ACC112 (cell line): ENCODE measurements around the gene FKBP3.
A peak's percentile ranks its signal among the peaks of the same experiment; 100 is the strongest.
"Not testable (repeated sequence)": the region's sequence is repeated elsewhere in the genome, so short reads cannot be mapped to it uniquely, and the experiment has no call there.

Experiments
- H2AFZ ChIP-seq: fragments of 200-600 bp; sonication (generic); one replicate; pipeline ENCODE4 v1.6.0; 2017; ENCODE audit warnings: antibody characterized with exemption, low read length; ENCODE audit not compliant: unreplicated experiment
- H3K27ac ChIP-seq: fragments of 200-600 bp; sonication (generic); 2 replicates; pipeline ENCODE4 v1.5.1; 2014; ENCODE audit warnings: low read depth, mild to moderate bottlenecking, antibody characterized with exemption, low read length, moderate library complexity
- H3K27me3 ChIP-seq: fragments of 200-600 bp; sonication (generic); 2 replicates; pipeline ENCODE4 v1.6.1; 2014; ENCODE audit warnings: mild to moderate bottlenecking, antibody characterized with exemption, low read length, moderate library complexity, mixed read lengths; ENCODE audit not compliant: insufficient read depth
- H3K36me3 ChIP-seq: fragments of 200-600 bp; sonication (generic); 2 replicates; pipeline ENCODE4 v1.6.1; 2016; ENCODE audit warnings: mild to moderate bottlenecking, antibody characterized with exemption, low read length, moderate library complexity, mixed read lengths; ENCODE audit not compliant: insufficient read depth
- H3K4me1 ChIP-seq: fragments of 200-600 bp; sonication (generic); one replicate; pipeline ENCODE4 v1.6.1; 2016; ENCODE audit warnings: low read length, mixed read lengths; ENCODE audit not compliant: insufficient read depth, unreplicated experiment, control insufficient read depth
- H3K4me3 ChIP-seq: fragments of 200-600 bp; sonication (generic); 2 replicates; pipeline ENCODE4 v1.5.1; 2014; ENCODE audit warnings: mild to moderate bottlenecking, low read depth, low read length
- H3K79me2 ChIP-seq: fragments of 200-600 bp; sonication (generic); one replicate; pipeline ENCODE4 v1.6.0; 2016; ENCODE audit warnings: low read length; ENCODE audit not compliant: control insufficient read depth, unreplicated experiment, insufficient read depth

The FKBP3 gene

DNA sequence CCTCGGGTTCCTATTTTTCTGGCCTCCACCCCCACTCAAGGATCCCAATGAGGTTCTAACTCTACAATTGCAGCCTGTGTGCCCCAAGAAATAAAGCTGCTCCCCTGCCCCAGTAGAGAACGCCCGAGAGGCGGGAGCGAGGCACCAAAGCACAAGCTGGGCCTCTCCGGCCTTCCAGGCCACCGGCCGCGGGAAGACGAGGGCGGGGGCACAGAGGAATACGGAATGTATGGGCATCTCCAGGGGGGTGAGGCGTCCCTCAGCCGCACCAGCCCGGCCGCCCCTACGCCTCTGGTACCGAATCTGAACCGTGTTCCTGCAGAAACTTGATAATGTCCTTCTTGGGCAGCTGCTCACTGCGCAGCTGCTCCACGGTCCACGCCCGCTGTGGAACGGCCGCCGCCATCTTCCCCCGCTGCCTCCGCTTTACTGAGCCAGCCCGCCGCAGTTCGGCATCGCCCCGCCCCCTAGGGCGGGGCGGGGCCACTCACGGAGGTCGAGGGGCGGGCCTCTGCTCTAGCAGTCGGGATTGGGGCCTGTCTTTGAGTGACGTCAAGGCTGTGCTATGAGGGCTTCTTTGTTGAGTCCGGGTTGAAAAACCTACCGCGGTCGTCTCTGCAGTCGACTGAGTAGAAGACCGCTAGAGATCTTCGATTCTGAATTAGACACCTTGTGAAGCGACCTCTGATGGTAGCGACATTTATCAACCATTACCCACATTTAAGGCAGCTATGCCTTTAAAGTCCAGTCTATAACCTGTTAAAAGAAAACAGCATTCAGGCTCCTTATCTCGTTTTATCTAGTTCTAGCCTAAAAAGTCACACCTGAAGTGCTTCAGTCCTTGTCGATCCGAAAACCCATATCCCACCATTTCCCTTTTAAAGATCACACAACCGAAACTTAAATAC is at the start of gene FKBP3:
Gene FKBP3 (minus strand): TSS at position 431 of the 908 bp plus-strand sequence. CDS start 25 bp downstream, at position 406.
- H3K4me1 ChIP-seq = peaks cover 21% of the 10 kb centered on the region
- peak within 1 kb of the TSS; percentile 96 for H2AFZ ChIP-seq
- peak within 1 kb of the TSS; percentile 92 for H3K4me3 ChIP-seq
- H3K27me3 ChIP-seq = no peaks in the 10 kb centered on the region
- H3K79me2 ChIP-seq = peaks cover 64% of the 10 kb centered on the region
- H3K36me3 ChIP-seq = no peaks in the 10 kb centered on the region; the same call in 1 of the 2 replicates
- H3K27ac ChIP-seq = peak within 1 kb of the TSS; percentile 66

DNA sequence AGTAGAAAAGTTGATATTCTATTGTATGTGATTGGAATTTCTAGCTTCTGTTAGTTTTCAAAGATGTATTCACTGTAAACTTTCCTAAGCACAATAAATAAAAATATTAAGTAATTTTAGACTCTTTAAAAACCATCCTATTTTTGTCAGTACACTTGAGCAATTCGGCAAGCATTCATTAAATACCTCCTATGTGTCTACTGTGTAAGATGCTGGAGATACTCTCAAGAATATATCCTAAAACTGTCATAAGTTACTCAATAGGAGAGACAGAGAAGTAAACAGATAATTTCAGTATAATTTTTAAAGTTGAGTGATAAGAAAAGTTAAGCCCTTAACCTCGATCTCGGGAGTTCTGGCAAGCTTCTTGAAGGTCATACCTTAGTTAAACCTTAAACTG is 47.5 kb upstream of the FKBP3 start:
- Histone ChIP-seq H3K4me3 (no peak overlapping the region), H3K36me3 (peaks cover 6% of the 10 kb centered on the region; the same call in 1 of the 2 replicates), H3K27me3 (no peaks in the 10 kb centered on the region), H2AFZ (no peak overlapping the region), H3K4me1 (peaks cover 29% of the 10 kb centered on the region), H3K27ac (peak overlapping the region; percentile 69; the same call in 1 of the 2 replicates), H3K79me2 (no peaks in the 10 kb centered on the region)

- Histone ChIP-seq H3K27me3 (no peaks in the 10 kb centered on the region), H3K27ac (peak overlapping the region; percentile 69), H3K79me2 (no peaks in the 10 kb centered on the region), H2AFZ (no peak overlapping the region), H3K36me3 (peaks cover 5% of the 10 kb centered on the region; the same call in 1 of the 2 replicates), H3K4me1 (peaks cover 34% of the 10 kb centered on the region), H3K4me3 (0 out of 2 replicates have a peak overlapping the region, but pooled peaks have one; percentile 9)
These were observed 47.0 kb upstream of the FKBP3 start for GRCh38 chr14:45181329-45181728.

GRCh38 chr14:45177076-45177475 is 42.8 kb upstream of the FKBP3 start:
- Histone ChIP-seq H3K4me3 (no peak overlapping the region), H2AFZ (no peak overlapping the region), H3K79me2 (no peaks in the 10 kb centered on the region), H3K27me3 (no peaks in the 10 kb centered on the region), H3K27ac (peak overlapping the region; percentile 72), H3K36me3 (no peaks in the 10 kb centered on the region), H3K4me1 (peaks cover 32% of the 10 kb centered on the region)

DNA sequence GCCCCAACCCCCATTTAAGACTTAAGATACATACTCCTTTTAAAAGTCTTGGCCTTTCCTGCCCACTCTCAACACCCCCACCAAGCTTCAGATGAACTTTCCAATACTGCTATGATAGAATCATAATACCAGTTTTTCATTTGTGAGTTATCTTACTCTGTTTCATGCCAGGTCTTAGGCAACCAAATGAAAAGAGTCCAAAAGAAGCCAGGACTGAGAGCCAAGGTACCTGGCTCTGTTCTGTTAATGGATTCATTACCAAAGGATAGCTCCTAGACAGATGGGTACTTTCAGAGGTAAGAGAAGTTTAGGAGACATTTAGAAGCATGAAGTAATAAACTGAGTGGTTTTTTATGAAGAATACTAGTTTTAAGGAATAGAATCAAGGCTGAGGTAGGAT is 35.6 kb upstream of the FKBP3 start:
- Histone ChIP-seq H3K27ac (no peak overlapping the region), H3K4me1 (no peaks in the 10 kb centered on the region), H3K79me2 (no peaks in the 10 kb centered on the region), H3K36me3 (peaks cover 10% of the 10 kb centered on the region; the same call in 1 of the 2 replicates), H3K4me3 (no peak overlapping the region), H3K27me3 (no peaks in the 10 kb centered on the region), H2AFZ (no peak overlapping the region)

GRCh38 chr14:45156067-45156466 is 21.8 kb upstream of the FKBP3 start:
- no peak overlapping the region for H3K4me3 ChIP-seq
- H3K27me3 ChIP-seq = no peaks in the 10 kb centered on the region
- H2AFZ ChIP-seq = no peak overlapping the region
- no peaks in the 10 kb centered on the region; the same call in 1 of the 2 replicates for H3K36me3 ChIP-seq
- no peaks in the 10 kb centered on the region for H3K79me2 ChIP-seq
- no peaks in the 10 kb centered on the region for H3K4me1 ChIP-seq
- no peak overlapping the region for H3K27ac ChIP-seq

- Histone ChIP-seq H3K4me3 (no peak overlapping the region), H2AFZ (no peak overlapping the region), H3K27me3 (no peaks in the 10 kb centered on the region), H3K36me3 (no peaks in the 10 kb centered on the region; the same call in 1 of the 2 replicates), H3K79me2 (peaks cover 3% of the 10 kb centered on the region), H3K27ac (no peak overlapping the region), H3K4me1 (no peaks in the 10 kb centered on the region)
These were observed 16.2 kb upstream of the FKBP3 start for GRCh38 chr14:45150386-45150890.

DNA sequence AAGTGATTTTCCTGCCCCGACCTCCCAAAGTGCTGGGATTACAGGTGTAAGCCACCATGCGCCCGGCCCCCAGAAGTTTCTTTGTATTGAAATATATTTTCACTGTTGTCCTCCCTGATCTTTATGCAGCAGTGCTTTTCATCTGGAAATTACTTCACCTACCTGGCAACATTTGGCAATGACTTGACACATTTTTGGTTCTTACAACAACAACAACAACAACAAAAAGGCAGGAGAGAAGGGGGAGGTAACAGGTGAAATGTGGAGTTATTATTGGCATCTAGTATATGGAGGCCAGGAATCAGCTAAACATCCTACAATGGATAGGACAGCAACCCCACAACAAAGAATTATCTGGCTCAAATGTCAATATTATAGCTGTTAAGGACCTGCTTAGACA is 15.3 kb upstream of the FKBP3 start:
- Histone ChIP-seq H3K4me3 (no peak overlapping the region), H3K27ac (no peak overlapping the region), H3K4me1 (no peaks in the 10 kb centered on the region), H3K79me2 (peaks cover 6% of the 10 kb centered on the region), H3K36me3 (no peaks in the 10 kb centered on the region; the same call in 1 of the 2 replicates), H2AFZ (no peak overlapping the region), H3K27me3 (no peaks in the 10 kb centered on the region)

DNA sequence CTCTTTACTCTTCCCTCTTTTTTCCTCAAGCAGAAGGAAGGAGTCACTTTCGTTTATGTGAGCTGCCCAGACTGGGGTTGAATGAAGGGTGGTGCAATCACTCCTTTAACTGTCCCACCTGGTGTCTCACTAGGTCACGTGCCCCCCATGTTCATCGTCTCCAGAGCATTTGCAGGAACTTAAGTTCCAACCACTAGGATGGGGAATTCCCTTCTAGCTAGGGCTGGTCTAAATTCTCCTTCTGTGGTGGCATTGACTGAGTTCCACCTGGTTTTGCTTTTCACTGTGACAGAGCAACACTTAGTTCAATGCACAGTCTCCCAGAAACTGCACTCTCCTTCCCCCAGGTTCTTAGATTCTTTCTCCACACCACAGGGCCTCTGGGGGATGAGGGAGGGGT is 10.9 kb upstream of the FKBP3 start:
- Histone ChIP-seq H3K27ac (no peak overlapping the region), H2AFZ (no peak overlapping the region), H3K79me2 (peaks cover 26% of the 10 kb centered on the region), H3K36me3 (no peaks in the 10 kb centered on the region), H3K4me3 (no peak overlapping the region), H3K27me3 (no peaks in the 10 kb centered on the region), H3K4me1 (no peaks in the 10 kb centered on the region)

GRCh38 chr14:45144658-45145057 is 10.4 kb upstream of the FKBP3 start:
- Histone ChIP-seq H3K36me3 (no peaks in the 10 kb centered on the region), H2AFZ (no peak overlapping the region), H3K4me3 (no peak overlapping the region), H3K27ac (no peak overlapping the region), H3K79me2 (peaks cover 32% of the 10 kb centered on the region), H3K4me1 (no peaks in the 10 kb centered on the region), H3K27me3 (no peaks in the 10 kb centered on the region)

- H2AFZ ChIP-seq = not testable (repeated sequence)
These were observed 7.8 kb upstream of the FKBP3 start for GRCh38 chr14:45142083-45142482.

More at GRCh38 chr14:45142083-45142482, 7.8 kb upstream of the FKBP3 start:
- H3K27ac ChIP-seq, H3K4me3 ChIP-seq, H3K27me3 ChIP-seq, H3K4me1 ChIP-seq, H3K36me3 ChIP-seq: not testable (repeated sequence)
- peaks cover 52% of the 10 kb centered on the region for H3K79me2 ChIP-seq
